Ishikawa (cell line): ENCODE data around the gene ATXN1.

ENCODE experiments used
- CREB1 ChIP-seq: IDR thresholded peaks from 2 replicates; pipeline ENCODE4 v1.6.1; 2012; ENCODE audit warnings: low read depth
- EP300 ChIP-seq: IDR thresholded peaks from 2 replicates; pipeline ENCODE4 v1.6.1; 2012; ENCODE audit warnings: borderline replicate concordance
- MAX ChIP-seq: IDR thresholded peaks from 2 replicates; pipeline ENCODE4 v1.6.1; 2012
- NFIC ChIP-seq: IDR thresholded peaks from 2 replicates; pipeline ENCODE4 v1.6.1; 2012
- TAF1 ChIP-seq: IDR thresholded peaks from 2 replicates; pipeline ENCODE4 v1.6.1; 2012; ENCODE audit warnings: low read depth, mild to moderate bottlenecking
- TF ChIP-seq, protein P1 (sequence below): IDR thresholded peaks from 2 replicates; pipeline ENCODE4 v1.6.1; 2012

DNA sequence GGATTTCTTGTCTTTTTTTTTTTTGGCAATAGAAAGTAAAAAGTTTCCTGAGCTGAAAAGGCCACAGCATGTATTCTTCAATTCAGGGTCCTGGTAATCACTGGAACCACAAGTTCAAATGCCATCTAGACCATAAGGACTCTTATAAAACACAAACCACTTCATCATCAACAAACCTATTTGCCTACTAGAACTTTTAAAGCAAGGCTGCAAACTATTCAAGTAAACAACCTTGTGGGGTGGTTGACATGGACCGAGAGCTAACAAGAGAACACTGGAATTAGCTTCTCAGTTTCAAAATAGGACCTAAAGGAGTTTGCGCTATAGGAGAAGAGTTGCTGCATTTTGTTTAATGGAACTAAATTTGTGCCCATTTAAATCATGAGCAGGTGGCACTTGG, 215.9 kb downstream of the ATXN1 start:
- TF ChIP-seq, protein P1, sequence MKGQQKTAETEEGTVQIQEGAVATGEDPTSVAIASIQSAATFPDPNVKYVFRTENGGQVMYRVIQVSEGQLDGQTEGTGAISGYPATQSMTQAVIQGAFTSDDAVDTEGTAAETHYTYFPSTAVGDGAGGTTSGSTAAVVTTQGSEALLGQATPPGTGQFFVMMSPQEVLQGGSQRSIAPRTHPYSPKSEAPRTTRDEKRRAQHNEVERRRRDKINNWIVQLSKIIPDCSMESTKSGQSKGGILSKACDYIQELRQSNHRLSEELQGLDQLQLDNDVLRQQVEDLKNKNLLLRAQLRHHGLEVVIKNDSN: no peak
- no peak for TF ChIP-seq CREB1
- TF ChIP-seq MAX: no peak
- TF ChIP-seq TAF1: no peak
- no peak for TF ChIP-seq EP300
- TF ChIP-seq NFIC: no peak
